ENCODE measurements around the gene SETDB1. TPM values are rescaled to one million over a fixed set of nuclear protein-coding genes. Genes with fewer than 3 reads are reported as not detected.
A peak's percentile ranks its signal among the peaks of the same experiment; 100 is the strongest.

SETDB1 gene
- total and polyA plus RNA-seq, 2 donors from 2014 or later, result 12.1 to 51.6 TPM

DNA sequence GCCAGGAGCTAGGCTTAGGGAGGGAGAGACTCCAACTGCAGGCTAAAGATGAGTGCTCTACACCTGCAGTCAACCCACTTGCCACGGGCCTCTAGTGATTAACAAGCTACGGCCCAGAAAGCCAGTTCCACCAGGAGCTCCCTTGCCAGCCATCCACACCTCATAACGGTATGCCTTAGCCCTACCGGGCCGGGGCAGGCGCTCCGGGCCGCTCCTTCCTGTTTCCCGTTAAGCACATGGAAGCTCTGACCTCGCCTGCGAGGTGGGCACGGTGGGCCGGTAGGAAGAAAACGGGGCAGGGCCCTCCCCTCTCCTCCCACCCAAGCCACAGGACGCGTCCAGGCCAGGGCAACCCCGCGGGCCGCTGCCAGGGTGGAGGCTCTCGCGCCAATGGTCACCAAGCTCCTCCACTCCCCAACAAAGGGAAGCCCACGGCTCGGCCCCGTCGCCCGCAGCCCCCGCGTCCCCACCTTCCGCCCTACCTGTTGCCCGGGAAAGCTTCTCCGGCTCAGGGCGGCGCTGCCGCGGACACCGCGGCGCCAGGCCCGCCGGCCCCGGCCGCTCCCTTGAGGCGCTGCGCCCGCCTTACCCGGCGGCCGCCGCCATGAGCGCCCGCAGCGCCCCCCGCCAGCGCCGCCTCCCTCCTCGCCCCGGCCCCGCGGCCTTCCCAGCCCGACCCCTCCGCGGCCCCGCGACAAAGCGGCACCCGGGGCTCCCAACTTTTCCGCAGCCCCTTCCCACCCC is 47.8 kb downstream of the SETDB1 start:
- intact Hi-C loops (cut with DNase I), result no loop called here
- Histone ChIP-seq H3K36me3 (ENCODE audit: control insufficient read depth in 2 of 3, insufficient read depth in 3 of 3, low read length in 3 of 3) (no peaks in the 10 kb centered on the region), H3K9ac (ENCODE audit: low read length in 3 of 3) (peak overlapping the region; percentile 77 to 96 (median 95))

DNA sequence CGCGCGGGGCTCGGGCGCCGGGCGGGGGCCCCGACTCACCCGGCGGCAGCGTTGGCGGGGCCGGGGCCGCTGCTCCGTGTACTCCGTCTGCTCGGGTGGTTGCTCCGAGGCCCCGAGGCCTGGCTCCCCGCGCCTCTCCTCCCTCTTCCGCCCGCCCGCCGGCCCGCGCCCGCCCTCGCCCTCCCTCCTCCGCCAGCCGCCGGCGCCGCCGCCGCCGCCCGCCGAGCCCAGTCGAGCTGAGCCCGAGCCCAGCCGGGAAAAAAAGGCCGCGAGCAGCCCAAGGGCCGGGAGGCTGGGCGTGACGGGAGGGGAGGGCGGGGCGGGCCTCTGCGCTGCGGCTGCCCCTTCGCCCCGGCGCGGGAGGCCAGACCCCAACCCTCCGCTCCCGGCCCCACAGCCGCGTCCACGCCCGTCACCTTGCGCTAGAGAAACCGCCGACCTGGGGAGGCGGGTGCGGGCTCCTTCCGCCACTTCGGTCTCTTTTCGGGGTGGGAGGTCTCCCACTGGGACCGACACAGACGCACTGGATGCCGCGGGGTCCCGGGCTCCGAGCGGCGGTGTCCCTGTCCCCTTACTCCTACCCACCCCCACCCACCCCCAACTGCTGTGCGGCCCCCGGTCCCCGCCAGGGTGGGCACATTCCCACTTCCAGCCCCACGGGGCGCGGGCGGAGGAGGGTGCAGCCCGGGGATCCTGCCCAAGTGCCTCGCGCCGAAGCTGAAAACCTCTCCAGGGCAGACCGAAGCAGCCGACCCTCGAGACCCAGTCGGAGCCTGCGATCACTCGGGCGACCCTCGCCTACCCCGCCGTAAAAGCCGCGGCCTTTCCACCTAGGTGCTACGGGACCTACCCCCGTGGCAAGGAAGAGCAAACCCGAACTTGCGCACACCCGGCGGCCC is 48.7 kb downstream of the SETDB1 start, which contains the start of gene CERS2:
CERS2 (minus strand) TSS at position 256 of the 899 bp plus-strand sequence. CDS start 5,745 bp downstream, outside the sequence.
- no peaks in the 10 kb centered on the region for H3K36me3 ChIP-seq (ENCODE audit: control insufficient read depth in 2 of 3, insufficient read depth in 3 of 3, low read length in 3 of 3)
- DNase-seq, result peak; percentile 90 to 95 (median 92)
- H3K9ac ChIP-seq (ENCODE audit: low read length in 3 of 3), result peak within 1 kb of the TSS; percentile 77 to 96 (median 95)
- H3K4me1 ChIP-seq (ENCODE audit: control insufficient read depth in 2 of 3, insufficient read depth in 2 of 3, low read depth in 1 of 3, low read length in 3 of 3), result peaks cover 6 to 49% (median 49%) of the 10 kb centered on the region in 3 donors
- no peak for TF ChIP-seq CTCF (IDR thresholded peaks at IDR 0.05; ENCODE audit: borderline replicate concordance, extremely low read depth, insufficient read depth)
- no peaks in the 10 kb centered on the region for H3K9me3 ChIP-seq (ENCODE audit: control insufficient read depth in 2 of 3, insufficient read depth in 1 of 3, low read length in 3 of 3)
- H3K27ac ChIP-seq (ENCODE audit: low read depth in 2 of 2, low read length in 2 of 2), result peak within 1 kb of the TSS; percentile 81 to 94
- no peak for FAIRE-seq
- peak within 1 kb of the TSS; percentile 76 to 94 (median 92) for H3K4me3 ChIP-seq (ENCODE audit: low read length in 3 of 3)
- H3K27me3 ChIP-seq (ENCODE audit: control insufficient read depth, insufficient read depth, low read length), result no peaks in the 10 kb centered on the region
- intact Hi-C loops (cut with DNase I), result no loop called here

More for the DNA sequence above, 47.8 kb downstream of the SETDB1 start:
- no peak for FAIRE-seq
- H3K4me3 ChIP-seq (ENCODE audit: low read length in 3 of 3), result peak overlapping the region; percentile 76 to 94 (median 92)
- H3K27me3 ChIP-seq (ENCODE audit: control insufficient read depth, insufficient read depth, low read length), result no peaks in the 10 kb centered on the region
- peak overlapping the region; percentile 81 to 94 for H3K27ac ChIP-seq (ENCODE audit: low read depth in 2 of 2, low read length in 2 of 2)
- no peaks in the 10 kb centered on the region for H3K9me3 ChIP-seq (ENCODE audit: control insufficient read depth in 2 of 3, insufficient read depth in 1 of 3, low read length in 3 of 3)
- H3K4me1 ChIP-seq (ENCODE audit: control insufficient read depth in 2 of 3, insufficient read depth in 2 of 3, low read depth in 1 of 3, low read length in 3 of 3), result peaks cover 4 to 47% (median 46%) of the 10 kb centered on the region in 3 donors
- peak; percentile 49 to 83 (median 59) for DNase-seq
- peak; percentile 17 for TF ChIP-seq CTCF (IDR thresholded peaks at IDR 0.05; ENCODE audit: borderline replicate concordance, extremely low read depth, insufficient read depth)

DNA sequence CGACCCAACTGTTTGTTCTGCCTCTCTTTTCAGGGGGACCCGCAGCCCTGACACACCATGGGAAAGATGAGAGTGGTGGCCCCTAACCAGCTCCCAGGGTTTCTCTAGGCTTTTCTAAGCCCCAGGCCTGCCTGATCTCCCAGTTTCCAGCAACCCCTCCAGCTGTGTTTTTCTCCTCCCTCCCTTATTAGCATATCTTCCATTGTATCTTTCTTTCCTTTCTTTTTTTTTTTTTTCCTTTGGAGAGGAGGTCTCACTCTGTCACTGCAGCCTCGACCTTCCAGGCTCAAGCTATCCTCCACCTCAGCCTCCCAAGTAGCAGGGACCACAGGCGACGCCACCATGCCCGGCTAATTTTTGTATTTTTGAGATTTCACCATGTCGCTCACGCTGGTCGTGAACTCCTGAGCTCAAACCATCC is 50.2 kb downstream of the SETDB1 start:
- DNase-seq (no peak), FAIRE-seq (no peak)
- H3K27ac ChIP-seq (ENCODE audit: low read depth in 2 of 2, low read length in 2 of 2), result peak overlapping the region in 1 of 2 donors; percentile 68
- H3K4me1 ChIP-seq (ENCODE audit: control insufficient read depth in 2 of 3, insufficient read depth in 2 of 3, low read depth in 1 of 3, low read length in 3 of 3), result peaks cover 2 to 45% (median 45%) of the 10 kb centered on the region in 3 donors
- H3K9ac ChIP-seq (ENCODE audit: low read length in 3 of 3), result no peak overlapping the region
- no peak overlapping the region for H3K4me3 ChIP-seq (ENCODE audit: low read length in 3 of 3)
- H3K27me3 ChIP-seq (ENCODE audit: control insufficient read depth, insufficient read depth, low read length), result no peaks in the 10 kb centered on the region
- H3K36me3 ChIP-seq (ENCODE audit: control insufficient read depth in 2 of 3, insufficient read depth in 3 of 3, low read length in 3 of 3), result no peaks in the 10 kb centered on the region
- H3K9me3 ChIP-seq (ENCODE audit: control insufficient read depth in 2 of 3, insufficient read depth in 1 of 3, low read length in 3 of 3), result no peaks in the 10 kb centered on the region
- intact Hi-C loops (cut with DNase I), result no loop called here
- no peak for TF ChIP-seq CTCF (IDR thresholded peaks at IDR 0.05; ENCODE audit: borderline replicate concordance, extremely low read depth, insufficient read depth)

Data from kidney (tissue), 14 donors.